Coronary artery (tissue), 2 donors: ENCODE measurements around the gene MCM5.

Experiments
- DNase-seq: peaks from one replicate; pipeline ENCODE4 v3.0.0-alpha.2; 2017; ENCODE audit warnings: low spot score
- H3K27ac ChIP-seq, 2 donors: fragments of 200-600 bp; sonication (generic); one replicate each; pipeline ENCODE4 v1.5.1; 2016 to 2019
- H3K4me3 ChIP-seq: fragments of 200-600 bp; sonication (generic); 2 replicates; pipeline ENCODE4 v1.5.1; 2016; ENCODE audit warnings: mild to moderate bottlenecking, moderate library complexity
- CTCF ChIP-seq: fragments of 200-600 bp; sonication (generic); IDR thresholded peaks from one replicate; pipeline ENCODE4 v1.5.1; 2019; ENCODE audit warnings: antibody characterized with exemption

MCM5 gene

GRCh38 chr22:35422936-35423335 is 23.0 kb downstream of the MCM5 start:
- H3K4me3 ChIP-seq, result no peak overlapping the region
- H3K27ac ChIP-seq, result no peak overlapping the region
- TF ChIP-seq CTCF, result no peak
- DNase-seq, result no peak

GRCh38 chr22:35424081-35424480 is 24.1 kb downstream of the MCM5 start:
- no peak for DNase-seq
- Histone ChIP-seq H3K27ac (no peak overlapping the region), H3K4me3 (no peak overlapping the region)
- no peak for TF ChIP-seq CTCF

- no peak overlapping the region for H3K27ac ChIP-seq
These were observed 24.8 kb downstream of the MCM5 start for GRCh38 chr22:35424761-35425160.

GRCh38 chr22:35425546-35425945 is 25.6 kb downstream of the MCM5 start:
- TF ChIP-seq CTCF, result no peak
- no peak for DNase-seq
- H3K27ac ChIP-seq, result no peak overlapping the region
- H3K4me3 ChIP-seq, result no peak overlapping the region

More at GRCh38 chr22:35424761-35425160, 24.8 kb downstream of the MCM5 start:
- DNase-seq, result no peak
- TF ChIP-seq CTCF, result no peak
- H3K4me3 ChIP-seq, result no peak overlapping the region

GRCh38 chr22:35425971-35426800 is 26.2 kb downstream of the MCM5 start:
- no peak for DNase-seq

GRCh38 chr22:35426801-35427140 is 26.8 kb downstream of the MCM5 start:
- H3K27ac ChIP-seq, result no peak overlapping the region
- H3K4me3 ChIP-seq, result no peak overlapping the region
- no peak for DNase-seq
- no peak for TF ChIP-seq CTCF

More at GRCh38 chr22:35425971-35426800, 26.2 kb downstream of the MCM5 start:
- no peak for TF ChIP-seq CTCF
- Histone ChIP-seq H3K4me3 (no peak overlapping the region), H3K27ac (no peak overlapping the region)

- DNase-seq, result peak; percentile 84
- H3K27ac ChIP-seq, result peak overlapping the region in 1 of 2 donors; percentile 33
- TF ChIP-seq CTCF, result peak; percentile 97
- no peak overlapping the region for H3K4me3 ChIP-seq
These were observed 31.0 kb downstream of the MCM5 start for GRCh38 chr22:35430897-35431322.
